HCT116 (cell line): ENCODE data around the gene ATG9A. TPM values are rescaled to one million over a fixed set of nuclear protein-coding genes. Genes with fewer than 3 reads are reported as not detected.

Experiments used
- ATAC-seq: fragments of 200-7000 bp; cut with Tn5 transposase; 2 replicates; pipeline ENCODE4 v1.9.1; 2020; ENCODE audit warnings: mild to moderate bottlenecking, moderate library complexity
- BruUV-seq: library from RNA; stranded (reverse); fragments of 400-500 nt; replicated peaks from 2 replicates; lab custom pipeline; 2021; lab: Mats Ljungman, UMichigan
- CTCF ChIA-PET: fragments of 300-600 bp; sonication (Branson Sonifier 250); formaldehyde crosslinking; loops from one replicate; lab custom pipeline; 2021; ENCODE audit warnings: antibody characterized with exemption; lab: Charles Lee
- POLR2A ChIA-PET: fragments of 300-600, 350-600 bp; sonication (Branson Sonifier 250); formaldehyde crosslinking; loops from one replicate; lab custom pipeline; 2021; ENCODE audit warnings: antibody characterized with exemption; lab: Charles Lee
- RAD21 ChIA-PET, 2 experiments: fragments of 300-600 bp; sonication (Branson Sonifier 250); formaldehyde crosslinking; loops; one replicate each; lab custom pipeline; 2023; ENCODE audit warnings: low total read pairs in 2 of 2; ENCODE audit not compliant: uncharacterized antibody in 2 of 2, unreplicated experiment in 2 of 2, low non-redundant PET in 1 of 2; lab: Charles Lee
- DNase-seq: peaks from one replicate; pipeline ENCODE4 v3.0.0-alpha.2; 2010; ENCODE audit warnings: low read depth, low spot score
- H2AFZ ChIP-seq: fragments of 200-600 bp; shearing (Covaris generic), sonication (generic); 2 replicates; pipeline ENCODE4 v1.6.1; 2017; ENCODE audit warnings: low read depth, mixed run types, mixed read lengths, antibody characterized with exemption, low read length; ENCODE audit not compliant: poor library complexity, severe bottlenecking
- H3K27ac ChIP-seq: 2 replicates; pipeline ENCODE4 v1.5.1; 2012; ENCODE audit warnings: low read depth, low read length
- H3K27me3 ChIP-seq: fragments of 200-600 bp; sonication (generic); 2 replicates; pipeline ENCODE4 v1.6.1; 2016; ENCODE audit warnings: mixed run types, low read length, mixed read lengths; ENCODE audit not compliant: insufficient read depth
- H3K36me3 ChIP-seq, 2 experiments: fragments of 200-500 bp in 1 of 2; fragments of 200-600 bp in 1 of 2; sonication (Bioruptor generic) in 1 of 2; sonication (generic) in 1 of 2; 2 replicates each; pipeline versions ENCODE4 v1.5.1 to v1.6.1; 2014 to 2016; ENCODE audit warnings: low read length in 2 of 2, inconsistent platforms in 1 of 2, mixed read lengths in 1 of 2, mixed run types in 1 of 2; ENCODE audit not compliant: insufficient read depth in 2 of 2, control insufficient read depth in 1 of 2
- H3K4me1 ChIP-seq, 2 experiments: fragments of 200-600 bp in 1 of 2; sonication (generic) in 1 of 2; 2 replicates each; pipeline versions ENCODE4 v1.5.1 to v1.6.1; 2012 to 2017; ENCODE audit warnings: low read length in 2 of 2, inconsistent platforms in 1 of 2, mild to moderate bottlenecking in 1 of 2, mixed read lengths in 1 of 2, mixed run types in 1 of 2, moderate library complexity in 1 of 2; ENCODE audit not compliant: insufficient read depth in 2 of 2, control insufficient read depth in 1 of 2
- H3K4me2 ChIP-seq: fragments of 200-600 bp; sonication (generic); 2 replicates; pipeline ENCODE4 v1.6.1; 2017; ENCODE audit warnings: mixed run types, low read length, mixed read lengths
- H3K4me3 ChIP-seq, 2 experiments: fragments of 200-600 bp in 1 of 2; sonication (generic) in 1 of 2; replicated peaks in 1 of 2; 2 replicates each; pipeline ENCODE4 v1.5.1; 2011 to 2016; ENCODE audit warnings: low read length in 2 of 2, control low read depth in 1 of 2, low read depth in 1 of 2, mild to moderate bottlenecking in 1 of 2, mixed read lengths in 1 of 2, mixed run types in 1 of 2
- H3K79me2 ChIP-seq: fragments of 200-600 bp; sonication (generic); 2 replicates; pipeline ENCODE4 v1.6.1; 2017; ENCODE audit warnings: mild to moderate bottlenecking, mixed run types, low read length, moderate library complexity, mixed read lengths; ENCODE audit not compliant: insufficient read depth
- H3K9ac ChIP-seq: fragments of 200-600 bp; sonication (generic); 2 replicates; pipeline ENCODE4 v1.6.1; 2016; ENCODE audit warnings: low read length, mixed read lengths
- H3K9me2 ChIP-seq: fragments of 200-600 bp; sonication (generic), shearing (Covaris generic); 2 replicates; pipeline ENCODE4 v1.6.1; 2017; ENCODE audit warnings: mixed run types, mild to moderate bottlenecking, moderate library complexity; ENCODE audit not compliant: insufficient read depth
- H3K9me3 ChIP-seq, 2 experiments: fragments of 200-500 bp in 1 of 2; fragments of 200-600 bp in 1 of 2; sonication (Bioruptor generic) in 1 of 2; sonication (generic) in 1 of 2; 2 replicates each; pipeline ENCODE4 v1.6.1; 2014 to 2017; ENCODE audit warnings: low read length in 2 of 2, mixed read lengths in 2 of 2, inconsistent platforms in 1 of 2, low read depth in 1 of 2, mild to moderate bottlenecking in 1 of 2, mixed run types in 1 of 2, moderate library complexity in 1 of 2; ENCODE audit not compliant: control insufficient read depth in 1 of 2, insufficient read depth in 1 of 2
- H4K20me1 ChIP-seq: fragments of 200-600 bp; sonication (generic), shearing (Covaris generic); 2 replicates; pipeline ENCODE4 v1.6.1; 2017; ENCODE audit warnings: mixed run types, mild to moderate bottlenecking, moderate library complexity; ENCODE audit not compliant: insufficient read depth
- ATF3 ChIP-seq: IDR thresholded peaks from 2 replicates; pipeline ENCODE4 v1.6.1; 2012
- CBX3 ChIP-seq: IDR thresholded peaks from 2 replicates; pipeline ENCODE4 v1.6.1; 2012; ENCODE audit warnings: low read depth
- CEBPB ChIP-seq: IDR thresholded peaks from 2 replicates; pipeline ENCODE4 v1.6.1; 2012; ENCODE audit warnings: low read depth
- CTCF ChIP-seq, 3 experiments: fragments of 200-600 bp in 1 of 3; sonication (generic) in 1 of 3; IDR thresholded peaks in 2 of 3; conservative IDR thresholded peaks in 1 of 3; 2 replicates each; pipeline ENCODE4 v1.5.1; 2012 to 2017; ENCODE audit warnings: low read depth in 2 of 3, low read length in 2 of 3, antibody characterized with exemption in 1 of 3, borderline replicate concordance in 1 of 3, control low read depth in 1 of 3, mild to moderate bottlenecking in 1 of 3, mixed read lengths in 1 of 3, mixed run types in 1 of 3, moderate library complexity in 1 of 3; ENCODE audit not compliant: insufficient read depth in 1 of 3
- EGR1 ChIP-seq: IDR thresholded peaks from 2 replicates; pipeline ENCODE4 v1.6.1; 2012; ENCODE audit warnings: low read depth
- ELF1 ChIP-seq: IDR thresholded peaks from 2 replicates; pipeline ENCODE4 v1.6.1; 2012; ENCODE audit warnings: low read depth, borderline replicate concordance
- EZH2 ChIP-seq: fragments of 200-600 bp; sonication (generic); IDR thresholded peaks from 2 replicates; pipeline ENCODE4 v1.6.1; 2017; ENCODE audit warnings: antibody characterized with exemption, mixed run types
- FOSL1 ChIP-seq: IDR thresholded peaks from 2 replicates; pipeline ENCODE4 v1.6.1; 2012; ENCODE audit warnings: low read depth
- JUND ChIP-seq: IDR thresholded peaks from 2 replicates; pipeline ENCODE4 v1.6.1; 2012
- MAX ChIP-seq: IDR thresholded peaks from 2 replicates; pipeline ENCODE4 v1.6.1; 2012
- POLR2A ChIP-seq: IDR thresholded peaks from 2 replicates; pipeline ENCODE4 v1.7.0; 2011; ENCODE audit warnings: borderline replicate concordance; ENCODE audit not compliant: insufficient read depth, insufficient read length; ENCODE audit errors: extremely low read depth
- RAD21 ChIP-seq: IDR thresholded peaks from 2 replicates; pipeline ENCODE4 v1.6.1; 2012; ENCODE audit warnings: low read depth, mild to moderate bottlenecking
- REST ChIP-seq: IDR thresholded peaks from 2 replicates; pipeline ENCODE4 v1.6.1; 2012; ENCODE audit warnings: low read depth
- SIN3A ChIP-seq: IDR thresholded peaks from 2 replicates; pipeline ENCODE4 v1.6.1; 2012; ENCODE audit warnings: low read depth
- SP1 ChIP-seq: IDR thresholded peaks from 2 replicates; pipeline ENCODE4 v1.6.1; 2012; ENCODE audit warnings: low read depth
- TCF7L2 ChIP-seq: IDR thresholded peaks from 2 replicates; pipeline ENCODE4 v1.7.0; 2011; ENCODE audit warnings: borderline replicate concordance, inconsistent platforms; ENCODE audit not compliant: insufficient read depth, insufficient read length; ENCODE audit errors: extremely low read depth
- ZBTB33 ChIP-seq: IDR thresholded peaks from 2 replicates; pipeline ENCODE4 v1.6.1; 2011; ENCODE audit warnings: mild to moderate bottlenecking, low read length, moderate library complexity; ENCODE audit not compliant: insufficient replicate concordance; ENCODE audit errors: extremely low read depth
- ZFX ChIP-seq: fragments of 450-650 bp; IDR thresholded peaks from 2 replicates; pipeline ENCODE4 v1.6.1; 2017
- ZNF274 ChIP-seq: fragments of 200-500 bp; sonication (Bioruptor generic); IDR thresholded peaks from 2 replicates; pipeline ENCODE4 v1.6.1; 2014; ENCODE audit warnings: mild to moderate bottlenecking, low read depth, low read length, inconsistent platforms
- intact Hi-C: fragments of 100-400 bp; cut with micrococcal nuclease; formaldehyde crosslinking; loops from 2 replicates; pipeline ENCODE4 v1.10.0; 2022
- total RNA-seq: library from RNA; stranded (reverse); gene quantifications from one replicate; pipeline ENCODE4 v1.2.1, GENCODE V29; 2021; ENCODE audit not compliant: unreplicated experiment

Gene ATG9A
- total RNA-seq, 1 experiment from 2014 or later: 51.8 TPM

GRCh38 chr2:219219784-219220532 is 9.5 kb downstream of the ATG9A start:
- Histone ChIP-seq H4K20me1 (no peaks in the 10 kb centered on the region), H3K9me2 (no peaks in the 10 kb centered on the region), H3K9ac (peak overlapping the region; percentile 76), H2AFZ (no peak overlapping the region), H3K4me3 (no peak overlapping the region), H3K9me3 (no peaks in the 10 kb centered on the region), H3K27ac (peak overlapping the region; percentile 81; the same call in 1 of the 2 replicates), H3K27me3 (no peaks in the 10 kb centered on the region), H3K4me1 (peaks cover 9 to 37% of the 10 kb centered on the region in 2 experiments; a peak in 3 of 4 replicates), H3K36me3 (peaks cover 21 to 26% of the 10 kb centered on the region in 2 experiments; a peak in 3 of 4 replicates), H3K4me2 (no peak overlapping the region), H3K79me2 (no peaks in the 10 kb centered on the region)
- RAD21 ChIA-PET: no interaction called here
- POLR2A ChIA-PET: no interaction called here
- ATAC-seq (no peak), DNase-seq (no peak)
- intact Hi-C loops: loop anchor here (1.0 kb wide), 1 partner anchor 54 kb away; no protein-coding TSS in a partner anchor
- no TSS peak for BruUV-seq
- TF ChIP-seq FOSL1 (no peak), ATF3 (no peak), JUND (no peak), RAD21 (no peak), TCF7L2 (no peak), SP1 (no peak), SIN3A (no peak), ZBTB33 (no peak), MAX (no peak), CTCF (IDR thresholded peaks at IDR 0.05 in 2 of 3, conservative IDR thresholded peaks at IDR 0.05 in 1 of 3; ENCODE audit: borderline replicate concordance in 1 of 3, insufficient read depth in 1 of 3, low read depth in 2 of 3, low read length in 2 of 3) (no peak), ZNF274 (no peak), POLR2A (no peak), REST (no peak), ELF1 (no peak), CEBPB (no peak), CBX3 (no peak), EGR1 (no peak), EZH2 (no peak), ZFX (no peak)
- CTCF ChIA-PET: interaction anchor here (2.7 kb wide), 1 partner anchor 75 kb away, joined by 12 read pairs; no protein-coding TSS in a partner anchor
